Small intestine (tissue), 7 donors: Measurements from ENCODE around the gene CPLX1. TPM values are rescaled to one million over a fixed set of nuclear protein-coding genes. Genes with fewer than 3 reads are reported as not detected.
A peak's percentile ranks its signal among the peaks of the same experiment; 100 is the strongest.

Experiments
- DNase-seq, 2 donors: peaks; one replicate each; pipeline versions ENCODE4 v3.0.0 to v3.0.0-alpha.2; 2013
- FAIRE-seq: peaks from 2 replicates; lab custom pipeline; 2012; peaks lifted over from hg19 to GRCh38; lab: Jason Lieb, UNC
- H3K27ac ChIP-seq, 3 donors: one replicate each; pipeline ENCODE4 v1.5.1; 2013; ENCODE audit warnings: low read length in 2 of 3, mild to moderate bottlenecking in 2 of 3, control low read depth in 1 of 3, inconsistent platforms in 1 of 3, low read depth in 1 of 3, moderate library complexity in 1 of 3
- H3K27me3 ChIP-seq, 3 donors: one replicate each; pipeline ENCODE4 v1.6.1; 2013; ENCODE audit warnings: low read length in 3 of 3, inconsistent platforms in 1 of 3; ENCODE audit not compliant: control insufficient read depth in 3 of 3, insufficient read depth in 3 of 3
- H3K36me3 ChIP-seq, 3 donors: one replicate each; pipeline ENCODE4 v1.6.1; 2013; ENCODE audit warnings: low read length in 3 of 3, inconsistent platforms in 1 of 3, low read depth in 1 of 3, mild to moderate bottlenecking in 1 of 3, moderate library complexity in 1 of 3; ENCODE audit not compliant: control insufficient read depth in 3 of 3, insufficient read depth in 2 of 3
- H3K4me1 ChIP-seq, 3 donors: one replicate each; pipeline ENCODE4 v1.6.1; 2013; ENCODE audit warnings: low read length in 2 of 3, inconsistent platforms in 1 of 3, low read depth in 1 of 3, mild to moderate bottlenecking in 1 of 3, moderate library complexity in 1 of 3; ENCODE audit not compliant: control insufficient read depth in 3 of 3, insufficient read depth in 2 of 3
- H3K4me3 ChIP-seq, 3 donors: one replicate each; pipeline ENCODE4 v1.5.1; 2013; ENCODE audit warnings: low read length in 3 of 3, control low read depth in 1 of 3, inconsistent platforms in 1 of 3, low read depth in 1 of 3, mild to moderate bottlenecking in 1 of 3, moderate library complexity in 1 of 3
- H3K9me3 ChIP-seq, 2 donors: one replicate each; pipeline ENCODE4 v1.6.1; 2013; ENCODE audit warnings: low read depth in 1 of 2, low read length in 1 of 2; ENCODE audit not compliant: control insufficient read depth in 2 of 2, insufficient read depth in 1 of 2
- WGBS, 3 donors: extraction: QIAGEN DNeasy Blood & Tissue Kit; methylation state at CpG; one replicate each; pipeline ENCODE4 v1.1.7; 2013; 5-methylcytosine and 5-hydroxymethylcytosine counted together
- polyA plus RNA-seq, 4 donors: library from polyadenylated mRNA; stranded (reverse) in 3 of 4; unstranded in 1 of 4; fragments of 200-250 nt in 3 of 4; fragments of 120-200 nt in 1 of 4; gene quantifications; one replicate each; pipeline versions ENCODE4 v1.2.1 to v1.2.3, GENCODE V29; 2013
- donor health status: healthy with polysubstance abuse.
- donor health status: control.
- donor health status: control.
- donor health status: Bipolar disorder and iron deficiency.
- donor health status: healthy.

CPLX1 gene
- polyA plus RNA-seq, 4 donors: 1.4 to 2.6 TPM; not detected in 2

- DNase-seq (no peak), FAIRE-seq (peak; percentile 62)
- H3K4me1 ChIP-seq: peaks cover 0 to 2% (median 0%) of the 10 kb centered on the region in 3 donors
- WGBS, 3 donors: 74 to 76% (median 76%) methylated on average over 4 of the region's 4 CpGs
- peaks cover 0 to 14% (median 0%) of the 10 kb centered on the region in 3 donors for H3K36me3 ChIP-seq
- H3K4me3 ChIP-seq: no peak overlapping the region
- H3K27ac ChIP-seq: no peak overlapping the region
- no peaks in the 10 kb centered on the region for H3K27me3 ChIP-seq
- H3K9me3 ChIP-seq: peaks cover 0 to 27% of the 10 kb centered on the region in 2 donors
Measured at GRCh38 chr4:839675-840443, 13.9 kb upstream of the CPLX1 start.

- 92 to 97% (median 94%) methylated on average over 1 of the region's 1 CpG for WGBS, 3 donors
Measured at GRCh38 chr4:837772-838171, 11.8 kb upstream of the CPLX1 start.

GRCh38 chr4:836750-837301 is 10.9 kb upstream of the CPLX1 start:
- 90 to 94% (median 91%) methylated on average over 18 to 22 of the region's 22 CpGs for WGBS, 3 donors
- Histone ChIP-seq H3K9me3 (peaks cover 0 to 23% of the 10 kb centered on the region in 2 donors), H3K4me1 (peaks cover 0 to 2% (median 0%) of the 10 kb centered on the region in 3 donors), H3K27me3 (no peaks in the 10 kb centered on the region), H3K36me3 (no peaks in the 10 kb centered on the region), H3K27ac (no peak overlapping the region), H3K4me3 (no peak overlapping the region)
- DNase-seq (no peak), FAIRE-seq (no peak)

More at GRCh38 chr4:837772-838171, 11.8 kb upstream of the CPLX1 start:
- Histone ChIP-seq H3K4me3 (no peak overlapping the region), H3K9me3 (peaks cover 0 to 22% of the 10 kb centered on the region in 2 donors), H3K27me3 (no peaks in the 10 kb centered on the region), H3K36me3 (peaks cover 0 to 1% (median 0%) of the 10 kb centered on the region in 3 donors), H3K27ac (no peak overlapping the region), H3K4me1 (peaks cover 0 to 2% (median 0%) of the 10 kb centered on the region in 3 donors)
- DNase-seq (no peak), FAIRE-seq (no peak)

GRCh38 chr4:836003-836511 is 10.1 kb upstream of the CPLX1 start:
- Histone ChIP-seq H3K27ac (no peak overlapping the region), H3K9me3 (peaks cover 3 to 31% of the 10 kb centered on the region in 2 donors), H3K4me3 (no peak overlapping the region), H3K27me3 (no peaks in the 10 kb centered on the region), H3K4me1 (peaks cover 0 to 2% (median 0%) of the 10 kb centered on the region in 3 donors), H3K36me3 (no peaks in the 10 kb centered on the region)
- no peak for FAIRE-seq
- 92 to 95% (median 93%) methylated on average over 32 of the region's 32 CpGs for WGBS, 3 donors
- DNase-seq: no peak

DNA sequence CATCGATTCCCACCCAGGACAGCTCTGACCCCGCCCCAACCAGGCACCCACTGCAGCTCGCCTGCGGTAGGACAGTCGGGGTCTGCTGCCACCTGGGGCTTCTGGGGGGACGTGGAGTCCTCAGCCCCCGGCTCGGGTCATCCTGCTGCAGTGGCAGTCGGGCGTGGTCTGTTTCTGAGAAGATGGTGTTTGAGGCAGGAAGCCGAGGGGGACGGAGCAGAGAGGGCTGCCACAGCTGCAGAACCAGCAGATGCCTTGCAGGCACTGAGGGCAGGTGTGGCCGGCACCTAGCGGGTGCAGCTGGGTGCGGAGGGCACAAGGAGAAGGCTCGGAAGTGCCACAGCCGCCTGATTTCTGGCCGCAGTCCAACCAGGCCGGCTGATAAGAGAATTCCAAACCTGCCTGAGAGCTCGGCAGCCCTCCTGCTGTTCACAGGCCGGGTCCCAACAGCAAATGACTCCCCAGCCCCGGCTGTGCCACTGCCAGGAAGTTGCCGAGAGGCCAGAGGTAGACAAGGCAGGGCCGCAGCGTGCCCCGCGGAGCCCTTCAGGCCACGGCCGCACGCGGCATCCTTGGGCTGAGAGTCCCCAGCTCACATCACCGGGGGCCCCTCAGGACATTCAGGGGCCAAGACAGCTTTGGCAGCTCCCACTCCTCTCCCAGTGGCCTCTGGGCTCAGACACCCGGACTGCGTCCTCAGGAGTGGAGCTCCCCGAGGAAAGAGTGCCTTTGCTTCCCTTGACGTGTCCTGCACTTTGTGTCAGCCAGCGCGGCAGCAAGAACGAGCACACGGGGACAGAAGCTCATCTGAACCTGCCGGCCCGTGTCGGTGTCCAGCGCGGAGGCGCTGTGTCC is 9.4 kb upstream of the CPLX1 start:
- H3K36me3 ChIP-seq: no peaks in the 10 kb centered on the region
- H3K9me3 ChIP-seq: peaks cover 3 to 32% of the 10 kb centered on the region in 2 donors
- H3K4me1 ChIP-seq: peaks cover 0 to 2% (median 0%) of the 10 kb centered on the region in 3 donors
- 35 to 78% (median 52%) methylated on average over 45 to 46 of the region's 46 CpGs for WGBS, 3 donors
- H3K27ac ChIP-seq: no peak overlapping the region
- DNase-seq (peak in 1 of 2 donors; percentile 68), FAIRE-seq (no peak)
- H3K27me3 ChIP-seq: peaks cover 0 to 2% (median under 1%) of the 10 kb centered on the region in 3 donors
- H3K4me3 ChIP-seq: no peak overlapping the region

DNA sequence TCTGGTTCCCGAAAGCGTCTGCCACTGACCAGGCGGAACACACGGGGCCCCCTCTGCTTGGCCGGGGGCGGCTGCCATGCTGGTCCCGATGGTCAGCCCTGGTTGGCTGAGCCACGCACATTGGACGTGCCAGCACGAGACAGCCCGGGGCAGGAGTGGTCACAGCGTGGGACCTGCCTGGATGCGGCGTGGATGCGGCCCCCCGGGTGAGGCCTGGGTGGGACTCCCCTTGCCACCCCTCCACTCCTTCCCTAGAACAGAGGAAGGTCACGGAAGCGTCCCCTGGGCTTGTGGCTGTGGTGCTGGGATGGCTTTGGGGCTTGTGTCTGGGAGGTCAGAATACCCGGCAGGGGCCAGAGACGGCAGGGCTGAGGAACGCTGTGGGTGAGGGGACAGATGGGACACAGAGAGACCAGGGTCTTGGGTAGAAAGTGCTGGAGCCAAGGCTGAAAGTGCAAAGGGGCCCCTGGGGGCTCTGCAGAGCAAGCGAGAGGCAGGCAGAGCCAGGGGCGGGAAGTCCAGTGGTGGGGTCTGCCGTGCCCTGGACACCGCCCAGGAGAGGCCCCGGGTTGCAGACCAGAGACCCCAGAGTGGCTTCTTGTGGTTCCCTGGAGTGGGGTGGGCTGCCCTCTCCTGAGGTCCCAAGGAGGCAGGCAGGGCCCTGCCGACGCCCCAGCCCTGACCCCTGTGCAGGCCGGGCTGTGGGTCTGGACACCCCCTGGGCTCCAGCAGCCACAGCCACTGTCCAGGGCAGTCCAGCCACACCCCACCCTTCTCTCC is 8.6 kb upstream of the CPLX1 start:
- no peak overlapping the region for H3K27ac ChIP-seq
- H3K27me3 ChIP-seq: peaks cover 0 to 7% (median 4%) of the 10 kb centered on the region in 3 donors
- peaks cover 0 to 2% (median 0%) of the 10 kb centered on the region in 3 donors for H3K4me1 ChIP-seq
- H3K9me3 ChIP-seq: peaks cover 3 to 32% of the 10 kb centered on the region in 2 donors
- H3K4me3 ChIP-seq: no peak overlapping the region
- WGBS, 3 donors: 64 to 84% (median 80%) methylated on average over 24 to 29 of the region's 29 CpGs
- DNase-seq: no peak
- no peaks in the 10 kb centered on the region for H3K36me3 ChIP-seq
- FAIRE-seq: no peak

GRCh38 chr4:833731-834367 is 7.9 kb upstream of the CPLX1 start:
- no peak for DNase-seq
- 59 to 68% (median 61%) methylated on average over 18 of the region's 18 CpGs for WGBS, 3 donors
- peaks cover 0 to 2% (median 0%) of the 10 kb centered on the region in 3 donors for H3K4me1 ChIP-seq
- no peak overlapping the region for H3K27ac ChIP-seq
- H3K27me3 ChIP-seq: peaks cover 3 to 13% (median 4%) of the 10 kb centered on the region in 3 donors
- no peak overlapping the region for H3K4me3 ChIP-seq
- no peaks in the 10 kb centered on the region for H3K36me3 ChIP-seq
- no peak for FAIRE-seq
- peaks cover 3 to 32% of the 10 kb centered on the region in 2 donors for H3K9me3 ChIP-seq
